Islet precursor cell (in vitro differentiated cells): ENCODE data around the gene SEPTIN11.

Experiments
- DNase-seq: peaks from one replicate; pipeline ENCODE4 v3.0.0-alpha.2; 2018

SEPTIN11 gene

GRCh38 chr4:76949276-76950051 lies at the start of gene SEPTIN11:
Gene SEPTIN11 (plus strand): TSS chr4:76949752. CDS start chr4:76949904, 152 bp downstream.
- peak; percentile 96 for DNase-seq

GRCh38 chr4:76902233-76902890 lies 47.2 kb upstream of the SEPTIN11 start:
- DNase-seq, result no peak

- no peak for DNase-seq
Measured at GRCh38 chr4:76904646-76905190, 44.8 kb upstream of the SEPTIN11 start.

DNA sequence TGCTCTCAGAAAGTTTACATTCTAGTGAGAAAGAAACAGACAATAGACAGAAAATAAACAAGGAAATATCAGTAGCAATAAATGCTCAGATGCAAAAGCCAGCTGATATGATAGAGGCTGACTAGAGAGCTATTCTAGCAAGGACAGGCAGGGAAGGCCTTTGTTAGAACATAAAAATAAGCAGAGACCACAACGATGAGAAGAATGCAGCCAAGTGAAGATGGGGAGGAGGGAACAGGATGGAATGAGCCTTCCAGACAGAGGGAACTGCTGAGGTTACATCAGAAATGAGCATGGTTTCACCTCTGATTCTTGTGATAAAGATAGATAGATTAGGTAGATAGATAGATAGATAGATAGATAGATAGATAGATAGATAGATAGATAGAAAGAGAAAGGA lies 44.0 kb upstream of the SEPTIN11 start:
- DNase-seq, result no peak

DNA sequence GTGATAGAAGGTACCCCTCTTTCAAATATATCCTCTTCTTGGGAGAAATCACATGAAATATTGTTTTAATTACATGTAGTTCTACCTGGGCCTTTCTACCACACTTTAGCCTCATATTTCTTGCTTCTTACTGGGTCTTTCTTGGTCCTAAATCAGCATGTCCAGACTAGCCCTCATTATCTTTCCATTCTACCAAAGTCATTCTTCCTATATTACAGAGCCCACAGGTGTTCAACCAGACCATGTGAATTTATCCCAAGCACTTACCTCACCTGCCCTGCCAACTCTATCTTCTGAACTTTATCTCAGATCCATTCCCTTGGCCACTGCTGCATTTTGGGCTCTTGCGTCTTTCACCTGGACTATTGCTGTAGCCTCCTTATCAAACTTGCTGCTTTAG lies 39.8 kb upstream of the SEPTIN11 start:
- no peak for DNase-seq

- no peak for DNase-seq
Measured at GRCh38 chr4:76920715-76921114, 28.8 kb upstream of the SEPTIN11 start.

GRCh38 chr4:76923619-76924357 lies 25.8 kb upstream of the SEPTIN11 start:
- DNase-seq, result no peak

DNA sequence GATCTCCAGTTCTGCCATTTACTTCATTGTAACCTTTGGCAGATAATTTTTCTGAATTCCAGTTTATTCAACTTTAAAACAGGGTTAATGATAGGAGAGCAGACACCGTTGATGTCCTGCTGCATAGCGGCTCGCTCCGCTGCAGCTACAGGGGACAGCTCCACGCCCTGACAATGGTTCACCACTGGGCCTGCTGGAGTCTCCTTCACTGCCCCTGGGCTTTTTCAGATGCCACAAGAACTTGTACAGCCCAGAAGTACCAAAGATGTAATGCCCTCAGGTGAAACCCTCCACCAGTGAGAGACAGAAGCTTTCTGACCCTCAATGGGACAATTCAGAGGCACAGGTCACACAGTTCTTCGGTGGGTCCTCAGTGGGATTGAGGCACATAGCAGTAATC lies 22.7 kb upstream of the SEPTIN11 start:
- no peak for DNase-seq

DNA sequence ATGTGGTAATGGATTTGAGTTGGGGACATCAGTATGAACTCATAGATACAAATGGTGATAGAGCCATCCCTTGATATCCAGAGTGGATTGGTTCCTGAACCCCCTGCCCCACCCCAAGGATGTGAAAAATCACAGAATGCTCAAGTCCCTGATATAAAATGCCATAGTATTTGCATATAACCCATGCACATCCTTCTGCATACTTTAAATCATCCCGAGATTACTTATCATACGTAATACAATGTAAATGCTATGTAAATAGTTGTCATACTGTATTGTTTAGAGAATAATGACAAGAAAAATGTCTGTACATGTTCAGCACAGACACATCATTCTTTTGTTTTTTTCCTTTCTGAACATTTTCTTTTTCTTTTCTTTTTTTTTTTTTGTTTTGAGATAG lies 18.9 kb upstream of the SEPTIN11 start:
- DNase-seq, result no peak

GRCh38 chr4:76931087-76931486 lies 18.5 kb upstream of the SEPTIN11 start:
- DNase-seq, result no peak

DNA sequence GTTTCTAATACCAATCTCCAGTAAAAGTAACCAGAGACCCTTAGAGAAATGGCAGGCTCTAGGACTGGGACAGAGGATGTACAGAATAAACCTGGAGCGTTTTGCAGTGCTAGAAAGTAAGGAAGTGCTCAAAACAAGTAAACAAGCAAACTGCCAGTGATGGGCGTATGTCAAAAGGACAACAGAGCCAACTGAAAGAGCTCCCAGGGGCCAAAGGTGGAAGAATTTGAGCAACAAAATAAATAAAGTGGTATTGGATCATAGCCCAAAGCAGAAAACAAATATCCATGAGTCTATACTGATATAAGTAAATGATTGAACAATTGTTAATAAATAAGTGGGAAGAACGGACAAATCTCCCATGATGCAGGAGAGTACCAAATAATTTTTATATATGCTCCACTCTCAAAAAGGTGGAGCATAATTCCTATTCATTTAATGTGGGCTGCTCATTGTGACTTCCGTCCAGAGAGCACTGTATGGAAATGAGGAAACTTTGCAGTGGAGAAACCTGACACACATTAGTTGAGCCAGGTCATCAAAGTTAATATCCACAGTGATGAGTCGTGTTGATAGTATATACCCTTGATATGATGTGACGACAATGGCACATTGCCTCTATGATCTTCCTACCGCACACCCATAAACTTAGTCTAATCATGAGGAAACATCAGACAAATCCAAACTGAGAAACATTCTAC lies 17.8 kb upstream of the SEPTIN11 start:
- DNase-seq, result no peak

DNA sequence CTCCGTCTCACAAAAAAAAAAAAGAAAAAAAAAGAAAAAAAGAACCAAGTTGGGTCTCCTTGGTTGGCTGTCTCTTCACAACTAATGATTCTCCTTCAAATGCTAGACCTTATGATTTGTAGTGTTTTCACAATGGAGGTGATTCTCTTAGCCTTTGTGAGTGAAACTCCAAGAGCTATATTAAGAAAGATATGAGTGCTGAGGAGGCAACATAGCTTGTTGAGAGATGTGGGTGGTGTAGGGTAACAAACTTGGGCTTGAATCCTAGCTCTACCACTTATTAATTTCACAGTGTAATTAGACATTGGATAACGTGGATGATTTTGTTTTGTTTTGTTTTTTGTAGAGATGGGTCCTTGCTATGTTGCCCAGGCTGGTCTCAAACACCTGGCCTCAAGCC lies 10.4 kb upstream of the SEPTIN11 start:
- no peak for DNase-seq

GRCh38 chr4:76943129-76943620 lies 6.4 kb upstream of the SEPTIN11 start:
- no peak for DNase-seq

DNA sequence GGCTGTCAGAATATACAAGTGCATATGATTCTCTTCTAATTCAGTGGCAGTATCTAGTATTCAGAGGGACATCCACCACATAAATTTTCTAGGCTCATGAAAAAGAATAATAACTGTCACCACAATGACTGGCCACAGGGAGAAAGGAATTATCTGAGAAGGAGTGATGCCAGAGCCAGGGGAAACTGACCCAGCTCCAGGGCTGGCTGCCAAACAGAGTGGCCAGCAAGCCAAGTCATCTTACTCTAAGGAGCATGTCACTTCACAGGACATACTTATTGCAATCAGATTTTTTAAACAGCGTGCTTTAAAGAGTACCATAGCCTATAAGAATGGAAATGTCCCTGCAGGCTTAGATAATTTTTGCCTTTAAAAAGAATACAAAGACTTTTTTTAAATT lies 5.8 kb upstream of the SEPTIN11 start:
- DNase-seq, result no peak

DNA sequence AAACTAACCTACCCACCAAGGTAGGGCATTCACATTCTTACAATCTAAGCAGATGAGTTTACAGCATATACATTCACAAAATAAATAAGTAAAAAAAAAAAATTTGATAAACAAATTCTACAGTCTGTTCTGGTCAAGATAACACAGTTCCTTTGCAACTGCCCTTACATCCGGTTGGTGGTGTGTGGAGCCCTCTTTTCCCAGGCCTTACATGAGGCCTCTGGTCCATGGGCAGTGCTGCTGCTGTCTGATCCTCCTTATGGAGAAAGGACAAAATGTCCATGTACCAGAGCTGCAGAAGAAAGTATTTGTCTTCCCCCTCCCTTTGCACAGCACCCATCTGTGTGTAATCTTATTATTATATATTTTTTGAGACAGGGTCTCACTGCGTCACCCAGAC lies 2.2 kb upstream of the SEPTIN11 start:
- DNase-seq, result no peak

- DNase-seq, result peak; percentile 96
Measured at GRCh38 chr4:76948443-76949275, 893 bp upstream of the SEPTIN11 start.

GRCh38 chr4:76950052-76950955 lies 752 bp downstream of the SEPTIN11 start:
- DNase-seq, result peak; percentile 73

DNA sequence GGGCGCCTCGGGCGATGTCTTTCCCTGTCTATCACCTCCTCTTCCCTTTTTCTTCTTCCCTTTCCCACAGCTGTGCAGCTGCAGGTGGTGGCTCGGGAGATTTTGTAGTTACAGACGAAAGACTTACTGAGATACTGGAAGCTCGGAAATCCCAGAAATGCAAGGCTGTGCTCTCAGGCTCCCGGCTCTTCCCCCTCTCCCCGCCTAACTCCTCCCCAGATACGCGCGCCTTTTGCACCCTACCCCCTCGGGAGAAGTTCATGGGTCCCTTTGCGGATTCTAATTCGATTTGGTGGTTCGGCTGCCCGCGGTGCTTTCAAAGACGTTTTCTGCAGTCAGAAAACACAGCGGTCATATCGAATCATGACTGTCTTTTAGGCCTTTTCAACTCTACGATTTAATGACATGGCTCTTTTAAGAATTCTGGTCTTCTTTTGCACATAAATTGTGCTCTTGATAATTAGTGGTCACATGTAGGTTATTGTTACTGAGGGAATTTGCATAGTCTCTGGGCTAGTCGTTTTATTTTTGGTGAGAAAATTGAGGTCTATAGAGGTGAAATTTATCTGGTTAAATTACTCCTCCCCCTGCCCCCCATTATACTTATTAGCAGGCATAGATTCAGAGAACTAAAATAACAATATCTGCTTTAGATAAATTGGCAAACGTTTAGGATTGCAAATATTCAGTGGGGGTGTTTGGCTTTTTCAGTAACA lies 1.6 kb downstream of the SEPTIN11 start:
- no peak for DNase-seq

DNA sequence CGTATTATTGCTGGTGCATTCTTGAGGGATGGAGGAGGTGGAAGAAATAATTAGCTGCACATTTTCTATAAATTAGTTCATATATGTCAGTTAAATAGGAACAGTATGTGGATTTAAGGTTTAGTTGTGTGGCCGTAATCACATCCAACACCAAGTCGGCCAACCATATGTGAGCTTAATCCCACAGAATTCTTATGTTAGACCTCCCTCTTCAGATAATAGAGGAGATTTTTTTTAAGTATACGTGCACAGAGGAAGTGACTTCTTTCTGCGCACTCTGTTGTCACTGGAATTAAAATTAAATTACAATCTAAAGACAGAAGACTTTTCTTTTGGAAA lies 2.1 kb downstream of the SEPTIN11 start:
- no peak for DNase-seq

- no peak for DNase-seq
Measured at GRCh38 chr4:76952071-76952470, 2.5 kb downstream of the SEPTIN11 start.
